ENCODE results near the gene ZNF384. TPM values are rescaled to one million over a fixed set of nuclear protein-coding genes. Genes with fewer than 3 reads are reported as not detected.

Gene ZNF384
- polyA plus RNA-seq, 1 experiment, result 57.0 TPM

DNA sequence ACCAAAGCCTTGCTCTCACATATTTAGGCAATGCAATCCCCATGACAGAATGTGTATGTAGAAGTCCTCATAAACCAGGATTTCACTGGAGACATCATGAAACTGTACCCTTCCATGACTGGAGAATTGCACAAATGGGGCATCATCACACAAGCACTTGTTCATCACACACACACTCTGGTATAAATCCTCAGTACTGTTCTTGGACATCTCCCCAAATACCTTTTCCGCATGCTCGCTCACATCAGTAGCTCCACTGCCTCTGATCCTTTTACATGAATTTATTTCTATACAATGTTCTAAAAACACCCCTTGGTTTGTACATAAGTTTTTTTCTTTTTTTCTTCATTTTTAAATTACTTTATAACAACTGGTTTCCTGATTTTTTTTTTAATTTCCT is 23.0 kb downstream of the ZNF384 start:
- CTCF ChIA-PET, result interaction anchor here (1.4 to 1.6 kb wide), 2 partner anchors 8 to 112 kb away, joined by 3 to 5 read pairs; no protein-coding TSS in a partner anchor
- no peak for DNase-seq (ENCODE audit: low read depth)
- peaks cover 22% of the 10 kb centered on the region for H3K36me3 ChIP-seq (ENCODE audit: control insufficient read depth, insufficient read depth, low read length)
- TF ChIP-seq, protein P1, sequence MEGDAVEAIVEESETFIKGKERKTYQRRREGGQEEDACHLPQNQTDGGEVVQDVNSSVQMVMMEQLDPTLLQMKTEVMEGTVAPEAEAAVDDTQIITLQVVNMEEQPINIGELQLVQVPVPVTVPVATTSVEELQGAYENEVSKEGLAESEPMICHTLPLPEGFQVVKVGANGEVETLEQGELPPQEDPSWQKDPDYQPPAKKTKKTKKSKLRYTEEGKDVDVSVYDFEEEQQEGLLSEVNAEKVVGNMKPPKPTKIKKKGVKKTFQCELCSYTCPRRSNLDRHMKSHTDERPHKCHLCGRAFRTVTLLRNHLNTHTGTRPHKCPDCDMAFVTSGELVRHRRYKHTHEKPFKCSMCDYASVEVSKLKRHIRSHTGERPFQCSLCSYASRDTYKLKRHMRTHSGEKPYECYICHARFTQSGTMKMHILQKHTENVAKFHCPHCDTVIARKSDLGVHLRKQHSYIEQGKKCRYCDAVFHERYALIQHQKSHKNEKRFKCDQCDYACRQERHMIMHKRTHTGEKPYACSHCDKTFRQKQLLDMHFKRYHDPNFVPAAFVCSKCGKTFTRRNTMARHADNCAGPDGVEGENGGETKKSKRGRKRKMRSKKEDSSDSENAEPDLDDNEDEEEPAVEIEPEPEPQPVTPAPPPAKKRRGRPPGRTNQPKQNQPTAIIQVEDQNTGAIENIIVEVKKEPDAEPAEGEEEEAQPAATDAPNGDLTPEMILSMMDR (IDR thresholded peaks at IDR 0.05; ENCODE audit: insufficient read depth, low read depth, low read length), result no peak
- POLR2A ChIA-PET, result no interaction called here
- no peaks in the 10 kb centered on the region for H3K27me3 ChIP-seq (ENCODE audit: control insufficient read depth, insufficient read depth, low read length)
- no peak overlapping the region for H3K4me3 ChIP-seq (ENCODE audit: low read depth, low read length)

DNA sequence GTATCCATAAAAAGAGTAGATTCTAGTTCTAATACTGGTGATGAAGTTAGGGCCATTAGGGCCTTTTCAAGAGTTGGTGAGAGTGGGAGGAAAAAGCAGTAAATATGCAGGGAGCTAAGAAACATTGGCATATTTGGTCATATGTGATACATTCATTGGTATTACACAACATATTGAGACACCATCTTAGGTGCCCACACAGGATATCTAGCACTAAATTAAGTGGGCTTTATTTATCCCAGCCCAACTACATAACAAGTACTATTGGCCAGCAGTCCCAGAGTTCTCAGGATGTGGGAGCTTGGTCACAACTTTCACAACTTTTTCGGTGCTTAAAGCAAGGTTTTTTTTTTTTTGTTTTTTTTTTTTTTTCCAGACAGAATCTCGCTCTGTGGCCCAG is 24.3 kb downstream of the ZNF384 start:
- POLR2A ChIA-PET, result no interaction called here

DNA sequence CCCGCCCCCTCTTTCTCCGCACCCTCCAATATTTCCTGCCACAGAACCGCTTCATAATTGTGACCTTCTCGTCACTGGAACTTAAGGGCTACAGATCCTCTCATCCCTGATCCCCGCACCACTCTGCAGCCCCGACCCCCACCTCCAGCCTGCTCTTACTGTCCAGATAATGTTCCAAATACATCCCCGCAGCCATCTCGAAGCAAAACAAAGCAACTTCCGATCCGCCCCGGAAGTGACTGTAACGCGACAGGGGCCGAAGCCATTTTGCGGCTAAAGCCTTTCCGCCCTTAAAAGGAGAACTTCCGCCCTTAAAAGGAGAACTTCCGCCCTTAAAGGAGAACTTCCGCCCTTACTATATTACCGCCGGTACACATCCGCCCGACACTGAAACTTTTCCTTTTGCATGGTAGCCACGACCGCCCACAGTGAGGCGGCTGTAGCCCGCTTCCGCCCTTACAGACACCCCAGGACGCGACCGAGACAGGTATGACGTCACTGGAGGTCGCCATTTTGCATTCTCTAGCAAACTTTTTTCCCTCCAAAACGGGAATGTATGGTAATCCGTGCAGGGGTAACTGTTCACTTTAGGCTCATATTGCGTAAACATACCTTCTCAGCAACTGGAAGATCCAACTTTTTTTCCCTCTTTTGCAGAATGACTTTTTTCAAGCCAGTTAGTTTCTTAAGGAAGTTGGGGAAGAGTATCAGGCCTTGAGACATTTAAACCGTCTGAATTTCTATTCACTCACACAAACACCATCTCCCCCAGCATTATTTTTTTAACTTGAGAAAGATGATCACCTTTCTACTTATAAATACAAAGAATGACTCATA is 26.1 kb downstream of the ZNF384 start, which contains the start of gene ING4:
ING4 (minus strand) TSS at position 214 of the 837 bp plus-strand sequence; CDS start at position 196, 18 bp downstream.
- TF ChIP-seq, protein P1 (IDR thresholded peaks at IDR 0.05; ENCODE audit: insufficient read depth, low read depth, low read length), result no peak
- H3K36me3 ChIP-seq (ENCODE audit: control insufficient read depth, insufficient read depth, low read length), result peaks cover 10% of the 10 kb centered on the region
- POLR2A ChIA-PET, result no interaction called here
- H3K4me3 ChIP-seq (ENCODE audit: low read depth, low read length), result peak within 1 kb of the TSS; percentile 75
- H3K27me3 ChIP-seq (ENCODE audit: control insufficient read depth, insufficient read depth, low read length), result no peaks in the 10 kb centered on the region
- peak; percentile 98 for DNase-seq (ENCODE audit: low read depth)
- CTCF ChIA-PET, result interaction anchor here (1.1 to 2.1 kb wide), 4 partner anchors 21 to 99 kb away, joined by 3 to 6 read pairs (median 4); no protein-coding TSS in a partner anchor

More for the DNA sequence above, 24.3 kb downstream of the ZNF384 start:
- TF ChIP-seq, protein P1 (IDR thresholded peaks at IDR 0.05; ENCODE audit: insufficient read depth, low read depth, low read length), result no peak
- DNase-seq (ENCODE audit: low read depth), result no peak
- Histone ChIP-seq H3K36me3 (ENCODE audit: control insufficient read depth, insufficient read depth, low read length) (peaks cover 12% of the 10 kb centered on the region), H3K4me3 (ENCODE audit: low read depth, low read length) (no peak overlapping the region), H3K27me3 (ENCODE audit: control insufficient read depth, insufficient read depth, low read length) (no peaks in the 10 kb centered on the region)
- CTCF ChIA-PET, result interaction anchor here (0.8 to 2.1 kb wide), 6 partner anchors 9 to 114 kb away, joined by 3 to 6 read pairs (median 4); no protein-coding TSS in a partner anchor

GRCh38 chr12:6662602-6662905 is 26.6 kb downstream of the ZNF384 start:
- POLR2A ChIA-PET, result no interaction called here
- TF ChIP-seq, protein P1 (IDR thresholded peaks at IDR 0.05; ENCODE audit: insufficient read depth, low read depth, low read length), result no peak

DNA sequence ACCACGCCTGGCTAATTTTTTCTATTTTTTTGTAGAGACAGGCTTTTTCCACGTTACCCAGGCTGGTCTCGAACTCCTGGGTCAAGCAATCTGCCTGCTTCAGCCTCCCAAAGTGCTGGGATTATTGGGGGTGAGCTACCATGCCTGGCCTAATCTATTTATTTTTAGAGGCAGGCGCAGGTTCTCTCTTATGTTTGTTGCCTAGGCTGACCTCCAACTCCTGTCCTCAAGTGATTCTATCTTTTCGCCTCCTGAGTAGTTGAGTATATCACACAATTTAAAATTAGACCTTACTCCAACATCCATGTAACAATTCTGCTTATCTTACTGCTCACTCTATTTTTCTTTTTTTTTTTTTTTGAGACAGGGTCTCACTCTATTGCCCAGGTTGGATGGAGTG is 35.2 kb downstream of the ZNF384 start:
- H3K36me3 ChIP-seq (ENCODE audit: control insufficient read depth, insufficient read depth, low read length), result peaks cover 26% of the 10 kb centered on the region
- DNase-seq (ENCODE audit: low read depth), result no peak
- POLR2A ChIA-PET, result interaction anchor here (0.7 kb wide), 2 partner anchors 27 to 35 kb away, joined by 5 to 7 read pairs; partner anchors contain the start of gene ZNF384
- CTCF ChIA-PET, result interaction anchor here (1.2 kb wide), 1 partner anchor 33 kb away, joined by 3 read pairs; no protein-coding TSS in a partner anchor
- TF ChIP-seq, protein P1 (IDR thresholded peaks at IDR 0.05; ENCODE audit: insufficient read depth, low read depth, low read length), result no peak
- H3K4me3 ChIP-seq (ENCODE audit: low read depth, low read length), result no peak overlapping the region
- H3K27me3 ChIP-seq (ENCODE audit: control insufficient read depth, insufficient read depth, low read length), result no peaks in the 10 kb centered on the region

More at GRCh38 chr12:6662602-6662905, 26.6 kb downstream of the ZNF384 start:
- no peak for DNase-seq (ENCODE audit: low read depth)
- Histone ChIP-seq H3K27me3 (ENCODE audit: control insufficient read depth, insufficient read depth, low read length) (no peaks in the 10 kb centered on the region), H3K36me3 (ENCODE audit: control insufficient read depth, insufficient read depth, low read length) (peaks cover 7% of the 10 kb centered on the region), H3K4me3 (ENCODE audit: low read depth, low read length) (peak overlapping the region; percentile 75)
- CTCF ChIA-PET, result no interaction called here
